Esophagus squamous epithelium (tissue), 5 donors: Measurements from ENCODE around the gene BMP7. TPM values are rescaled to one million over a fixed set of nuclear protein-coding genes. Genes with fewer than 3 reads are reported as not detected.

Experiments
- DNase-seq: peaks from one replicate; lab custom pipeline; 2025; lab: John Stamatoyannopoulos, UW
- H3K27ac ChIP-seq, 4 donors: fragments of 200-600 bp; sonication (generic); one replicate each; pipeline ENCODE4 v1.5.1; 2016 to 2019; ENCODE audit warnings: mild to moderate bottlenecking in 1 of 4
- H3K27me3 ChIP-seq, 4 donors: fragments of 200-600 bp; sonication (generic); 1 replicate in 3 of 4; 2 replicates in 1 of 4; pipeline versions ENCODE4 v1.5.1 to v1.6.0; 2017 to 2021; ENCODE audit warnings: antibody characterized with exemption in 1 of 4
- H3K36me3 ChIP-seq, 3 donors: fragments of 200-600 bp; sonication (generic); one replicate each; pipeline ENCODE4 v1.5.1; 2016 to 2019
- H3K4me1 ChIP-seq, 3 donors: fragments of 200-600 bp; sonication (generic); one replicate each; pipeline ENCODE4 v1.5.1; 2017 to 2019
- H3K4me3 ChIP-seq, 4 donors: fragments of 200-600 bp; sonication (generic); 1 replicate in 3 of 4; 2 replicates in 1 of 4; pipeline ENCODE4 v1.5.1; 2016 to 2019; ENCODE audit warnings: mild to moderate bottlenecking in 2 of 4, moderate library complexity in 1 of 4
- H3K9me3 ChIP-seq, 3 donors: fragments of 200-600 bp; sonication (generic); one replicate each; pipeline ENCODE4 v1.5.1; 2016 to 2019
- POLR2A ChIP-seq, 4 donors: fragments of 450-650 bp; IDR thresholded peaks; one replicate each; pipeline ENCODE4 v1.6.1; 2017; ENCODE audit warnings: antibody characterized with exemption in 4 of 4, mild to moderate bottlenecking in 4 of 4, moderate library complexity in 3 of 4
- WGBS, 2 donors: methylation state at CpG; one replicate each; pipeline ENCODE4 v1.1.5; 2018; 5-methylcytosine and 5-hydroxymethylcytosine counted together
- intact Hi-C: fragments of 100-400 bp; cut with DNase I; formaldehyde crosslinking; loops from one replicate; pipeline ENCODE4 v1.15.0; 2022
- total RNA-seq, 4 donors: library from RNA; depleted of rRNA; stranded (reverse); fragments of >200 nt; gene quantifications; one replicate each; pipeline ENCODE4 v1.1.0, GENCODE V29; 2016
- TF ChIP-seq, protein P1 (sequence below), 6 experiments: fragments of 450-650 bp in 4 of 6; fragments of 200-600 bp in 2 of 6; sonication (generic) in 2 of 6; IDR thresholded peaks; one replicate each; pipeline ENCODE4 v1.5.1; 2016 to 2019; ENCODE audit warnings: antibody characterized with exemption in 6 of 6, mild to moderate bottlenecking in 4 of 6, moderate library complexity in 4 of 6
- donor health status: DM: yes; HTN: yes; CAD: no.

BMP7 gene
- total RNA-seq, 4 donors from 2014 or later = 21.8 to 59.8 (median 35.1) TPM

DNA sequence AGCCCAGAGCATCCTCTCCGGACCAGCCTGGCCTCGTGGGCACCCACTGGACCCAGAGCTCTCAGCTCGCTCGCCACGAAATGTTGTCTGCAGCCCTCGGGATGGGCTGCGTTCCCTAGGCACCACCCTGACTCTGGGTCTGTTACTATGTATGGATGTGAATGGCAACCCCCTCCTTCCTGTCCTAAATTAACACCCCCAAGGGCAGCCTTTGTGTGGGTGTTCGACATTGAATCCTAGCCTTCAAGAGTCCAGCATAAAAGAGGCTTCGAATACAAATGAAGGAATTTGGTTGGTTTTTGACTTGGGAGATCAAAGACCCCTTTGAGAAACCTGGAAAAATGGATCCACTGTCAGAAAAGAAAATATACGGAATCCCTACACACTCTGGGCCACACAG is 86.1 kb downstream of the BMP7 start:
- Histone ChIP-seq H3K4me1 (peaks cover 0 to 21% (median 7%) of the 10 kb centered on the region in 3 donors), H3K4me3 (no peak overlapping the region), H3K27me3 (peaks cover 0 to 41% (median 0%) of the 10 kb centered on the region in 4 donors), H3K9me3 (no peaks in the 10 kb centered on the region), H3K27ac (peak overlapping the region in 1 of 4 donors; percentile 62), H3K36me3 (peaks cover 0 to 20% (median 0%) of the 10 kb centered on the region in 3 donors)
- no peak for TF ChIP-seq POLR2A (IDR thresholded peaks at IDR 0.05)
- TF ChIP-seq, protein P1, sequence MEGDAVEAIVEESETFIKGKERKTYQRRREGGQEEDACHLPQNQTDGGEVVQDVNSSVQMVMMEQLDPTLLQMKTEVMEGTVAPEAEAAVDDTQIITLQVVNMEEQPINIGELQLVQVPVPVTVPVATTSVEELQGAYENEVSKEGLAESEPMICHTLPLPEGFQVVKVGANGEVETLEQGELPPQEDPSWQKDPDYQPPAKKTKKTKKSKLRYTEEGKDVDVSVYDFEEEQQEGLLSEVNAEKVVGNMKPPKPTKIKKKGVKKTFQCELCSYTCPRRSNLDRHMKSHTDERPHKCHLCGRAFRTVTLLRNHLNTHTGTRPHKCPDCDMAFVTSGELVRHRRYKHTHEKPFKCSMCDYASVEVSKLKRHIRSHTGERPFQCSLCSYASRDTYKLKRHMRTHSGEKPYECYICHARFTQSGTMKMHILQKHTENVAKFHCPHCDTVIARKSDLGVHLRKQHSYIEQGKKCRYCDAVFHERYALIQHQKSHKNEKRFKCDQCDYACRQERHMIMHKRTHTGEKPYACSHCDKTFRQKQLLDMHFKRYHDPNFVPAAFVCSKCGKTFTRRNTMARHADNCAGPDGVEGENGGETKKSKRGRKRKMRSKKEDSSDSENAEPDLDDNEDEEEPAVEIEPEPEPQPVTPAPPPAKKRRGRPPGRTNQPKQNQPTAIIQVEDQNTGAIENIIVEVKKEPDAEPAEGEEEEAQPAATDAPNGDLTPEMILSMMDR (IDR thresholded peaks at IDR 0.05) = no peak
- intact Hi-C loops = no loop called here
- WGBS, 2 donors = 60 to 73% methylated on average over 1 to 8 of the region's 10 CpGs
- no peak for DNase-seq

DNA sequence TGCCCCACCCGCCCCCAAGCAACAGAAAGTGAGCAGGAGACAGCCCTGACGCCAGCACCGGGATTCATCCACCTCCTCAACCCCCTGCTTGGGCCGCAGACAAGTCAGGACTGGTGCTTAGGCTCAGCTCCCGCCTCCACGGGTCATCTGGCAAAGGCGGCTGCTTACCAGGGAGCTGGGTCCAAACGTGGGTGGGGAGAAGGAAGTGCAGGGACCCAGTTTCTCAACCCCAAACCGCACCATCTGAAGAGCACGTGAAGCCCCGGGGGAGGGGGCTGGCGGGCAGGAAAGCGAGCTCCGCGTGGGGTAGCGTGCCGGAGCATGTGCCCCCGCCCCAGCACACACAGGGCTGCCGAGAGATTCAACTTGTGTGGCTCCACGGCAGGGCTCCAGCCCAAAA is 87.2 kb downstream of the BMP7 start:
- Histone ChIP-seq H3K27me3 (peaks cover 0 to 40% (median 0%) of the 10 kb centered on the region in 4 donors), H3K4me3 (peak overlapping the region in 2 of 4 donors; percentile 5 to 42), H3K4me1 (peaks cover 0 to 21% (median 7%) of the 10 kb centered on the region in 3 donors), H3K27ac (peak overlapping the region in 3 of 4 donors; percentile 23 to 62 (median 57)), H3K9me3 (no peaks in the 10 kb centered on the region), H3K36me3 (peaks cover 0 to 29% (median 0%) of the 10 kb centered on the region in 3 donors)
- DNase-seq = no peak
- intact Hi-C loops = no loop called here
- WGBS, 2 donors = 40% methylated on average over 1 of the region's 20 CpGs; no CpG with 5 or more reads in 1 of the 2 donors
- TF ChIP-seq, protein P1 (IDR thresholded peaks at IDR 0.05) = no peak
- TF ChIP-seq POLR2A (IDR thresholded peaks at IDR 0.05) = no peak

DNA sequence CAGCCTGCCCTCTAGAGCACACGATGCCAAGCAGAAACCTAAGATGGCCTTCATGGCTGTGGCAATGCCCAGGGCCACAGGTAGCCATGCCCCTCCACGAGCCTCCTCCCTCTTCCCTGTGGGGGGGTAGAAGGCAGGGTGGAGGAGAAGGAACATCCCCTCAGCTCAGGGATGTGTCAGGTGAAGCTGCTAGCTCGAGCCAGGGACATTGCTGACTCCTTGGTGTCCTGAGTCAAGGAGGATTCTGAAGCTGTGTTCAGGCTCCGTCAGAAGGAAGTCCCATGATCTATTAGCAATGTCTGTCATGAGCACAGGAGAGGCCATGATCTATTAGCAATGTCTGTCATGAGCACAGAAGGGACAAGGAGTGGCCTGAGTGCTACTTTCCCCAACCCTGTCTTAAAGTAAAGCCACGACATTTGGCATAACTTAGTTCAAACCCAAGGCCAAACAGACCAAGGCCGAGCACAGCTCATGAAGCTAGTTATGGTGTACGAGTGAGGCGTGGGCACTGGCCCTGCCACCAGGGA is 87.8 kb downstream of the BMP7 start:
- H3K4me3 ChIP-seq = peak overlapping the region in 2 of 4 donors; percentile 5 to 42
- no peak for TF ChIP-seq POLR2A (IDR thresholded peaks at IDR 0.05)
- TF ChIP-seq, protein P1 (IDR thresholded peaks at IDR 0.05) = no peak
- H3K27ac ChIP-seq = peak overlapping the region; percentile 14 to 62 (median 40)
- H3K27me3 ChIP-seq = peaks cover 0 to 36% (median 0%) of the 10 kb centered on the region in 4 donors
- H3K36me3 ChIP-seq = peaks cover 0 to 33% (median 0%) of the 10 kb centered on the region in 3 donors
- intact Hi-C loops = no loop called here
- no peaks in the 10 kb centered on the region for H3K9me3 ChIP-seq
- WGBS, 2 donors = 63 to 71% methylated on average over 4 to 7 of the region's 8 CpGs
- peaks cover 0 to 21% (median 7%) of the 10 kb centered on the region in 3 donors for H3K4me1 ChIP-seq
- no peak for DNase-seq

DNA sequence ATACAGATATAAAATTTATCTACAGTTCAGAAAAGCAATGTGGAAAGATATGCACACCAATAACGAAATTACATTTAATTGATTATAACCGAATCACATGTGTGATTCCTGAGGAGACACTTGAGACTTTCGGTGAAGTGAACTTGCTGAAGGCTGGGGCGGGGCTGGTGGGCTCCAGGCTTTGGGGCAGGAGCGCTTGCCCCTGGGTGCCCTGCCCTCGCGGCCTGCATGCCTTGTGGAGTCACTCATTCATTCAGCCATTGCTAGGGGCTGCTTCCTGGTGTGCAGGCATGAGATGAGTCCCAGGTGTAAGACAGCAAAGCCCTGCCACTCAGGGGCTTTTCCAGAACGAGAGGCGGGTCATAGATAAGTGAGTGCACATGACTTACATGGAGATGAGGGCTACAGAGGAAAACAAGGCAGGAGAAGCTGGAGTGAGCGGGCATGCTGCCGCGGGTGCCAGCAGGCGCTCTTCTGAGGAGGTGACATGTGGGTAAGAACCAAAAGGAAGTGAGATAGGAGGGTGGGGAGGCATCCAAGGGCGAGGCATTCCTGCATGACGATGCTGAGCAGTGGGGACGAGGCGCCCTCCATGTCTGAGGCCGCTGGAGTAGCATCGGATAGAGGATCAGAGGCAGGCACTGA is 88.7 kb downstream of the BMP7 start:
- intact Hi-C loops = no loop called here
- 72 to 81% methylated on average over 16 to 17 of the region's 19 CpGs for WGBS, 2 donors

More for the DNA sequence above, 88.7 kb downstream of the BMP7 start:
- Histone ChIP-seq H3K4me1 (peaks cover 0 to 21% (median 7%) of the 10 kb centered on the region in 3 donors), H3K4me3 (no peak overlapping the region), H3K27me3 (peaks cover 0 to 36% (median 0%) of the 10 kb centered on the region in 4 donors), H3K36me3 (peaks cover 0 to 34% (median 0%) of the 10 kb centered on the region in 3 donors), H3K9me3 (no peaks in the 10 kb centered on the region), H3K27ac (no peak overlapping the region)
- DNase-seq = no peak
- no peak for TF ChIP-seq POLR2A (IDR thresholded peaks at IDR 0.05)
- TF ChIP-seq, protein P1 (IDR thresholded peaks at IDR 0.05) = no peak
